ENCODE data around the gene ZC3HAV1.
"Not testable (repeated sequence)": the region's sequence is repeated elsewhere in the genome, so short reads cannot be mapped to it uniquely, and the experiment has no call there.

GRCh38 chr7:139077706-139078105, 31.8 kb downstream of the ZC3HAV1 start:
- TF ChIP-seq ATF7 (IDR thresholded peaks at IDR 0.05); ATF7 (CRISPR knock-in tag; IDR thresholded peaks at IDR 0.05); FOXA3 (CRISPR knock-in tag; IDR thresholded peaks at IDR 0.05); SPEN (CRISPR knock-in tag; IDR thresholded peaks at IDR 0.05; ENCODE audit: low read depth); MIER2 (CRISPR knock-in tag; IDR thresholded peaks at IDR 0.05); MEIS2 (CRISPR knock-in tag; IDR thresholded peaks at IDR 0.05); ZNF318 (CRISPR knock-in tag; IDR thresholded peaks at IDR 0.05): not testable (repeated sequence)
